GM18502 (cell line): ENCODE measurements around the gene TMEM52B.
"Not testable (repeated sequence)": the region's sequence is repeated elsewhere in the genome, so short reads cannot be mapped to it uniquely, and the experiment has no call there.

ENCODE experiments used
- ATAC-seq: cut with Tn5 transposase; IDR thresholded peaks from one replicate; pipeline ENCODE4 v1.9.1; 2021; ENCODE audit warnings: mild to moderate bottlenecking; ENCODE audit not compliant: unreplicated experiment, poor library complexity

The TMEM52B gene

GRCh38 chr12:10210225-10210624, 31.4 kb downstream of the TMEM52B start:
- ATAC-seq = no peak

DNA sequence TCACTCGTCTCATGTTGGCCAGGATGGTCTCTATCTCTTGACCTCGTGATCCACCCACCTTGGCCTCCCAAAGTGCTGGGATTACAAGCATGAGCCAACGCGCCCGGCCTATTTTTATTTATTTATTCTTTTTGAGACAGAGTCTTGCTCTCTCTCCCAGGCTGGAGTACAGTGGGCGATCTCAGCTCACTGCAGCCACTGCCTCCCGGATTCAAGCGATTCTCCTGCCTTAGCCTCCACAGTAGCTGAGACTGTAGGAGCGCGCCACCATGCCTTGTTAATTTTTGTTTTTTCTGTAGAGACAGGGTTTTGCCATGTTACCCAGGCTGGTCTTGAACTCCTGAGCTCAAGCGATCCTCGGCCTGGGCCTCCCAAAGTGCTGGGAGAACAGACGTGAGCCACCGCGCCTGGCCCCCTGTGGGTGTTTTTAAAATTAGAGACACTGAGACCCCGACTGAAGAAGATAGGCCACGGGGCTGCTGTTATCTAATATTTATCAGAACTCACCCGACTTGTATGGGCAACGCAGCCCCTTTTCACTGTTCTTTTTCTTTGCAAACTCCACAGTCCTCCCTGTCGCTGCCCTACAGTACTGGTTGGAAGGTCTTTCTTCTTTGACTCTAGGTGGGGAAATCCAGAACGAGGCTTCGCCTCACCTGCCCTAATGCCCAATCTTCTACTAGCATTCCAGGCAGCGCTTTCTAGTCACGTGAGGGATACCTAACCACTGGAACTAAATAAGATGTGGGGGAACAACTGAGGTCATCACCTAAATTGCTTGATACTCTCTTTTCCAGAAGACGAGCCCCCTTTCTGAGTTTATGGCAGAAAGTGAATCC, 32.5 kb downstream of the TMEM52B start:
- ATAC-seq = no peak

GRCh38 chr12:10211940-10212738, 33.3 kb downstream of the TMEM52B start:
- peak; percentile 75 for ATAC-seq

DNA sequence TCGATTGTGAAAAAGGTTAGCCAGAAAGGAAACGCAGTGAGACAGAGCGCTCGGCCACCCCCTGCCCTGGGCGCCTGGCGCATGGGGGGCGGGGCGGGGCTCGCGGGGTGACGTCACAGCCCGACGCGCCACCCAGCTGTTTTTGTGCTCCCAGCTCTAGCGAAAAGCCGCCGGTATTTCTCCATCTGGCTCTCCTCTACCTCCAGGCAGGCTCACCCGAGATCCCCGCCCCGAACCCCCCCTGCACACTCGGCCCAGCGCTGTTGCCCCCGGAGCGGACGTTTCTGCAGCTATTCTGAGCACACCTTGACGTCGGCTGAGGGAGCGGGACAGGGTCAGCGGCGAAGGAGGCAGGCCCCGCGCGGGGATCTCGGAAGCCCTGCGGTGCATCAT, 33.9 kb downstream of the TMEM52B start, which contains the start of gene GABARAPL1:
Gene GABARAPL1, plus strand, starts transcription at position 139 of the 393 bp plus-strand sequence. Its CDS starts 253 bp downstream, at position 392.
- ATAC-seq = peak; percentile 74

DNA sequence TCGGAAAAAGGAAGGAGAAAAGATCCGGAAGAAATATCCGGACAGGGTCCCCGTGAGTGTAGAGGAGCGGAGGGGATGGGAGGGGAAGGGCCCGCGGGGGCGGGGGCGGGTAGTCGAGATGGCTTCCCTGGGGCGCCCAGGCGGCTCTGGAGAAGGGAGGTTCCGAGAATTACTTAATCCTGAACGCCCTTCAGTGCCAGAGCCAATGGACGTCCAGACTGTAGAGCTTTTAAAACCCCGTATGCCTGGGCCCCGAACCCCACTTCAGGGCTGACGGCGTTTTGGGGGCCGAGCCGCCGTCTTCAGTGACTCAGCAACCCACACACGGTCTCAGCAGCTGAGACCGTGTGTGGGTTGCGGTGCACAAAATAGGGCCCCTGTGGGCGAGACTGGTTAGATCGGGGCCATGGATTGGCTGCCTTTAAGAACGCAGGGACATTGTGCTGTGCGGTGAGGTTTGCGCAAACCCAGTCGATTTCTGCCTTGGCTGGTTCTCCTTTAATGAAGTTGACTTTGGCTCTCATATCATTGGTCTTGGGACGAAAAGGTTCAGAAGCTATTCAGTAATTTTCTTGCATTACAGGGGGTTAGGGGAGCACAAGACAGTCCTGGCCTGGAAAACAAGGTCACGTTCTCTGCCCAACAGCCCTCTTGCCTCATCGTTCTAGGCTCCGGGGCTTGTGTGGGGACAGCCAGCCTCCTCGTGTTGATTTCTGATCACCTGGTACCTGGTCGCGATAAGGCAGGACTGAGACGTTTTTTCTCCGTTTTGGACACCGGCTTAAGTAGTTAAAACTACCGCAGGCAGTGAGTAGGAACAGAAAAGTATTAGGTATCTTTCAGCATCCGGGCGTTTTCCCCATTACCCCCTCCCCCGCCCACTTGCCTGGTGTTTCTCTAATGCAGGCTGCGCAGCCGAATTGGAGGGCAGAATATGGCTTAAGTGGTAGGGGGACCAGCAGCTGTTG, 34.6 kb downstream of the TMEM52B start:
- ATAC-seq = peak; percentile 62

- ATAC-seq = no peak
Measured at GRCh38 chr12:10214136-10214894, 35.5 kb downstream of the TMEM52B start.

GRCh38 chr12:10214895-10215267, 36.0 kb downstream of the TMEM52B start:
- no peak for ATAC-seq

DNA sequence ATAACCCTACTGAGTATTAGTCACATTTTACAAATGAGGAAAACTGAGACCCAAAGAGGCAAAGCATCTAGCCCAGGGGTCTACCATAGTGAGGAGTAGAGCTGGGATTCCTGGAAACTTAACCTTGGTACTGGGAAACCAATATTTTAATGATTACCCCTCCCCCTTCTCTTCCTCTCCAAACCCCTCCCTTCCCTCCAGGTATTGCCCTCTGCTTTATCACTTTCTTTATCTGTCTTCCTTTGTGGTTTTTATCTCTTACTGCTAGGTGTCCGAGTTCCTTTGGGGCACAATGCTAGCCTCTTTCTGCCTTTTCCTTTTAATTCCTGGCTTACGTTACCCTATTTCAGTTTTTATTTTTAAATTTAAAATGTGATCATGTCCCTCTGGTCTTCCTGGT, 36.6 kb downstream of the TMEM52B start:
- ATAC-seq = no peak

GRCh38 chr12:10215946-10216345, 37.1 kb downstream of the TMEM52B start:
- not testable (repeated sequence) for ATAC-seq

DNA sequence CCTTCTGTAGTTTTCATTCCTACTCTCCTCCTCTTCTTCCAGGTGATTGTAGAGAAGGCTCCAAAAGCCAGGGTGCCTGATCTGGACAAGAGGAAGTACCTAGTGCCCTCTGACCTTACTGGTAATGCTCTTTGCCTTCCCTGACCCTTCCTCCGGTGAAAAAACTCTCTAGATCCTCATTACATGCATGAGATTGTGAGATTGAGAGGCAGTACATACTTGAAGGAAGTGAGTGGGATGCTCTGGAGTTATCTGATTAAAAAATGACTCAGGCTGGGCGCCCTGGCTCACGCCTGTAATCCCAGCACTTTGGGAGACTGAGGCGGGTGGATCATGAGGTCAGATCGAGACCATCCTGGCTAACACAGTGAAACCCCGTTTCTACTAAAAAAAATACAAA, 39.2 kb downstream of the TMEM52B start:
- ATAC-seq = no peak

DNA sequence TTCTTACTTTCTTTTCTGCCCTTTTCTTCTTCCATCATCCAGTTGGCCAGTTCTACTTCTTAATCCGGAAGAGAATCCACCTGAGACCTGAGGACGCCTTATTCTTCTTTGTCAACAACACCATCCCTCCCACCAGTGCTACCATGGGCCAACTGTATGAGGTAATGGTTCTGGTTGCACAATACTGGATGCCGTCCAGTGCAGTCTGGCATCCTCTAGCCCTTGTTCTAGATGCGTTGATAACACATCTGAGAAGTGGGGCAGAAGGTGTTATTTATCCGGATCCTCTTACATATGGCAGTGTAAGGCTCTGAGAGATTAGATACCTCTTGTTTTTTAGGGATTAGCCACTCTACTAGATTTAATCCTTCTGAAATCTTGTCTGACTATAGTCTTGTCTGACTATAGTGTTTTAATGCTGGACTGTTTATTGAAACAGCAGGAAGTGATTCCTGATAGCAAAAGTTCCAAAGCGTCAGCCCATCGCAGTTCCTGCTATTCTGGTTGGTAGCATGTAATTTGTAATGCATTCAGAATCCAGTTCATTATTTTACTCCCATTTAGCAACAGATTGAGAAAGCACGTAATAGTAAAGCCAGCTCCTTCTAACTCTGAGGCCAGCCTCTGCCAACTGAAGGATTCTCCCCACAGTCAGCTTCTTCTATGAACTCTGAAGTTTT, 41.7 kb downstream of the TMEM52B start:
- ATAC-seq = no peak

DNA sequence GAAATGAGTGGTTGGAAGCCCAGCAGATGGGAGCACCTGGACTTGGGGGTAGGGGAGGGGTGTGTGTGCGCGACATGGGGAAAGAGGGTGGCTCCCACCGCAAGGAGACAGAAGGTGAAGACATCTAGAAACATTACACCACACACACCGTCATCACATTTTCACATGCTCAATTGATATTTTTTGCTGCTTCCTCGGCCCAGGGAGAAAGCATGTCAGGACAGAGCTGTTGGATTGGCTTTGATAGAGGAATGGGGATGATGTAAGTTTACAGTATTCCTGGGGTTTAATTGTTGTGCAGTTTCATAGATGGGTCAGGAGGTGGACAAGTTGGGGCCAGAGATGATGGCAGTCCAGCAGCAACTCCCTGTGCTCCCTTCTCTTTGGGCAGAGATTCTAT, 43.0 kb downstream of the TMEM52B start:
- ATAC-seq = no peak

DNA sequence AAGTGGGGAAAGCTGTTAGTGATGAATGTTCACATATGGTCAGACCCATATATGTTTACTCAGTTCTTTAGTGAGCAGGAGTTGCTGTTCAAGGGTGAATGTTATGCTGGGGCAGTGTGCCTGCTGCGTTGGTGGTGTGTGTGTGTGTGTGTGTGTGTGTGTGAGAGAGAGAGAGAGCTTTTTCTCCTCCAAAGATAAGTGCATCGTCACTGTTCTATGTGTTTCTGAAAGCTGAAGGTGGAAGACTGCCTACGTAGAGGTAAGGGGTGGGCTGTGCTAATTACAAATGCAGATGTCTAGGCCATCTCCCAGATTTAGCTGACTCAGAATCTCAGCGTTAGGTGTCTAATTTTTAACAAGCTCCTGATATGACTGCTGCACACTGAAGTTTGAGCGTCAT, 44.4 kb downstream of the TMEM52B start:
- ATAC-seq = no peak

DNA sequence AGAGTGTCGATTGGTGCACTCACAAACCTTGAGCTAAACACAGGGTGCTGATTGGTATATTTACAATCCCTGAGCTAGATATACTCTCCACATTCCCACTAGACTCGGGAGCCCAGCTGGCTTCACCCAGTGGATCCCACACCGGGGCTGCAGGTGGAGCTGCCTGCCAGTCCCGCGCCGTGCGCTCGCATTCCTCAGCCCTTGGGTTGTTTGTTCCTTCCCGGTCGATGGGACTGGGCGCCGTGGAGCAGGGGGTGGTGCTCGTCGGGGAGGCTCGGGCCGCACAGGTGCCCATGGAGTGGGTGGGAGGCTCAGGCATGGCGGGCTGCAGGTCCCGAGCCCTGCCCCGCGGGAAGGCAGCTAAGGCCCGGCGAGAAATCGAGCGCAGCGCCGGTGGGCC, 46.6 kb downstream of the TMEM52B start:
- not testable (repeated sequence) for ATAC-seq

DNA sequence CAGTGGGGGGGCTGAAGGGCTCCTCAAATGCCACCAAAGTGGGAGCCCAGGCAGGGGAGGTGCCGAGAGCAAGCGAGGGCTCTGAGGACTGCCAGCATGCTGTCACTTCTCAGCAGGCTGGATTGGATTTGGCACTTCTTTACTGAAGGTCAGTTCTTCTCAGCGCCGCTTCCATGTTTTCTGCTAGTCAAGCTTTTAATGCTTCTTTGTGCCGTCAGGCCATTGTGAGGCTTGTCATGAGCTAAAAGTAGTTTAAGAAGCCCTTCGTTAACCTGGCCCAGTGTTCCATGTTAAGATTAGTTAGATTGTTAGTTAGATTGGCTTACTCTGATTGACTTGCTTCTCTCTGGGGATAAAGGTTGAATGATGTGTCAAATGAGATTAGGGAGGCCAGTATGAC, 47.3 kb downstream of the TMEM52B start:
- ATAC-seq = no peak

DNA sequence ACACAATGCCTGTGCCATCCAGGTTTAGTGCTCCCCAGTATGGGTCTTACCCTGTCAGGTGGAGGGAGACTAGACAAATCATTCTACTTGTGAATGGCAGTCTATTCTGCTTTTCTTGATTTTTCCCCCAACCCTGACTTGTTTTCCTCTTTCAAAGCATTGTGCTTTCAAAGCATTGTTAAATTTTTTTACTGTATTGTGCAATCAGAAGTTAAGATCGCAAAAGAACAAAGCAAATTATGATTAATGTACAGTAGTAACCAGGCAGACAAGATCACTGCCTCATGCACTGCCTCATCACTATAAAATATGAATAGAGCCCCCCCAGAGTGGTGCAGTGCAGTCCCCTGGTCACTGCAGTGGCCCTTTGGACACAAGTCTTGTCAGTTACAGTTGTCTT, 47.9 kb downstream of the TMEM52B start:
- no peak for ATAC-seq

- ATAC-seq = no peak
Measured at GRCh38 chr12:10227648-10228047, 48.8 kb downstream of the TMEM52B start.

DNA sequence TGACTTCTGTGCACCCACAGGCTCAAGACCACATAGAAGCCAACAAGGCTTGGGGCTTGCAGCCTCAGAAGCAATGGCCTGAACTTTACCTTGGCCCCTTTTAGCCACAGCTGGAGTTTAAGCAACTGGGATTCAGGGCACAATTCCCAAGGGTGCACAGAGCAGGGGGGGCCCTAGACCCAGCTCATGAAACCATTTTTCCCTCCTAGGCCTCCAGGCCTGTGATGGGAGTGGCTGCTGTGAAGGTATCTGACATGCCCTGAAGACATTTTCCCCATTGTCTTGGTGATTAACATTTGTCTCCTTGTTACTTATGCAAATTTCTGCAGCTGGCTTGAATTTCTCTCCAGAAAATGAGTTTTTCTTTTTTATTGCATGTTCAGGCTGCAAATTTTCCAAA, 55.7 kb downstream of the TMEM52B start:
- ATAC-seq = no peak
